Naive B cell (primary cell): ENCODE data around the gene KIAA0319L. TPM values are rescaled to one million over a fixed set of nuclear protein-coding genes. Genes with fewer than 3 reads are reported as not detected.
"Not testable (repeated sequence)": the region's sequence is repeated elsewhere in the genome, so short reads cannot be mapped to it uniquely, and the experiment has no call there.

ENCODE experiments used
- ATAC-seq, 2 donors: fragments of 150-1000 bp; cut with Tn5 transposase; 2 replicates each; pipeline ENCODE4 v1.10.0; 2021; ENCODE audit warnings: low read depth in 2 of 2, mild to moderate bottlenecking in 2 of 2, moderate library complexity in 2 of 2
- DNase-seq: peaks from one replicate; pipeline ENCODE4 v3.0.0; 2022
- H3K27ac Mint-ChIP-seq, 6 donors: one replicate each; pipeline ENCODE4 v1.8.0; 2020 to 2022; ENCODE audit warnings: mild to moderate bottlenecking in 6 of 6, mixed read lengths in 6 of 6, moderate library complexity in 5 of 6, inconsistent platforms in 2 of 6
- H3K27me3 Mint-ChIP-seq, 3 donors: one replicate each; pipeline ENCODE4 v1.8.0; 2021 to 2022; ENCODE audit warnings: mixed read lengths in 3 of 3, mild to moderate bottlenecking in 1 of 3
- H3K36me3 Mint-ChIP-seq, 2 donors: one replicate each; pipeline ENCODE4 v1.8.0; 2020 to 2022; ENCODE audit warnings: mixed read lengths in 2 of 2, inconsistent platforms in 1 of 2, mild to moderate bottlenecking in 1 of 2
- H3K4me1 Mint-ChIP-seq, 3 donors: one replicate each; pipeline ENCODE4 v1.8.0; 2020 to 2022; ENCODE audit warnings: mixed read lengths in 3 of 3, inconsistent platforms in 1 of 3, mild to moderate bottlenecking in 1 of 3, moderate library complexity in 1 of 3
- H3K4me3 Mint-ChIP-seq, 8 donors: one replicate each; pipeline ENCODE4 v1.8.0; 2020 to 2022; ENCODE audit warnings: mild to moderate bottlenecking in 8 of 8, mixed read lengths in 8 of 8, moderate library complexity in 8 of 8, inconsistent platforms in 2 of 8
- H3K9me3 Mint-ChIP-seq, 7 donors: one replicate each; pipeline ENCODE4 v1.8.0; 2020 to 2022; ENCODE audit warnings: mixed read lengths in 7 of 7, mild to moderate bottlenecking in 5 of 7, inconsistent platforms in 2 of 7, moderate library complexity in 1 of 7
- polyA plus RNA-seq, 6 donors: library from polyadenylated mRNA; unstranded; fragments of 300-500 nt; fragmentation: Illumina TruSeq; gene quantifications; one replicate each; pipeline ENCODE4 v1.2.3, GENCODE V29; 2021; ENCODE audit warnings: low read depth in 6 of 6

Gene KIAA0319L
- polyA plus RNA-seq, 6 donors from 2014 or later = 17.1 to 29.0 (median 22.6) TPM

DNA sequence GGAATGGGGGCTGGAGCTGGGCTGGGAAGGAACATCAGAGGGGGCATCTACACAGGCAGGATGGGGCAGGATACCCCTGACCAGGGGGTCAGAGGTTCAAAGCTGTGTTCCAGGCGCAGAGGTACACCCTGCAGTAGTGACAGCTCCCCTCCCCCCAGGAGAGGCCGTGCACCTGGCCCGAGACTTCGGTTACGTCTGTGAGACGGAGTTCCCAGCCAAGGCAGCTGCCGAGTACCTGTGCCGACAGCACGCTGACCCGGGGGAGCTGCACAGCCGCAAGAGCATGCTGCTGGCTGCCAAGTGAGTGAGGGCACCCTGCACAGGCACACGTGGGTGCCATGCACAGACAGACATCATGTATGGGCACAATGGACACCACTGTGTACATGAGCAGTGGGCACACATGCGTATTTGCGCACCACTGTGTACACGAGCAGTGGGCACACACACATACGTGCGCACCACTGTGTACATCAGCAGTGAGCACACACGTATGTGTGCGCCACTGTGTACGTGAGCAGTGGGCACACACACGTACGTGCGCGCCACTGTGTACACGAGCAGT lies 33.4 kb upstream of the KIAA0319L start:
- DNase-seq (no peak), ATAC-seq (no peak)
- no peaks in the 10 kb centered on the region for H3K9me3 Mint-ChIP-seq
- H3K36me3 Mint-ChIP-seq = peaks cover 5 to 7% of the 10 kb centered on the region in 2 donors
- H3K27me3 Mint-ChIP-seq = no peaks in the 10 kb centered on the region
- no peak overlapping the region for H3K4me3 Mint-ChIP-seq
- no peaks in the 10 kb centered on the region for H3K4me1 Mint-ChIP-seq
- H3K27ac Mint-ChIP-seq = no peak overlapping the region

DNA sequence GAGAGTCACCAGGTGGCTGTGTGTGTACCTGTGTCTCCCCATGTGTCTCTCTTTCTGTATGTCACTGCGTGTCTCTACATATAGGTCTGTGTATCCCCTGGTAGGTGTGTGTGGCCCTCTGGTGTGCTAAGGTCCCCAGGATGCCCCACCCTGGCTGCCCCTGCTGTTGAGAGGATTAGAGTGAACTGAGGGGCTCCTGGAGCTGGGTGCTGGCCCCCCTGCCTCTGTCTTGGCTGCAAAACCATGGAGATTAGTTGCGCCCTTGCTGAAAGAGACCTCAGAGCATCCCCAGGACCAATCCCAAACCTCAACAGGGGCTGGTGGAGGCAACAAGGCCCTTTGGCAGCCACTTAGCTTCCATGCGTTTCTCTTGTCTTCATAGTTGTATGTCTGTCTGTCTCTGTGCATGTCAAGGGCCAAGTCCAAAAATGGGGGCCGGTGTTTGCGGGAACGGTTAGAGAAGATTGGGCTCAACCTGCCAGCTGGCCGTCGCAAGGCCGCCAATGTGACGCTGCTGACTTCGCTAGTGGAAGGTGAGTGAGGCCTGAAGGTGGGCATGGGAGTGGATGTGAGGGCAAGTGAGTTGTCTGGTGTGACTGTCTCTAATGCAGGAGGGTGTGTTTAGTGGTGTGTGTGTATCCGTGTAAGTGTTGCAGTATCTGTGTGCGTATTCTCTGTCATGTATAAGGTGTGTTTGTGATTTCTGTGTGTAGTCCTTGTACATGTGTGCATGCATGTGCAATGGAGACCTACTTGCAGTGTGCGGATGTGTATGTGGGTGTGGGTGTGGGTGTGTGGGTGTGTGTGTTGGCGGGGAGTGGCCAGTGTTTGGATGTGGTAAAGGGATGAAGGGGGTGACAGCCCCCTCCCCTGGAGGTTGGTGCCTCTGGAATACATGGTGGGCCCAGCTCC lies 32.6 kb upstream of the KIAA0319L start:
- Mint-ChIP-seq H3K9me3 (no peaks in the 10 kb centered on the region), H3K36me3 (peaks cover 5 to 7% of the 10 kb centered on the region in 2 donors), H3K27me3 (no peaks in the 10 kb centered on the region), H3K4me3 (peak overlapping the region in 1 of 8 donors; percentile 57), H3K27ac (no peak overlapping the region), H3K4me1 (no peaks in the 10 kb centered on the region)
- DNase-seq (no peak), ATAC-seq (no peak)

DNA sequence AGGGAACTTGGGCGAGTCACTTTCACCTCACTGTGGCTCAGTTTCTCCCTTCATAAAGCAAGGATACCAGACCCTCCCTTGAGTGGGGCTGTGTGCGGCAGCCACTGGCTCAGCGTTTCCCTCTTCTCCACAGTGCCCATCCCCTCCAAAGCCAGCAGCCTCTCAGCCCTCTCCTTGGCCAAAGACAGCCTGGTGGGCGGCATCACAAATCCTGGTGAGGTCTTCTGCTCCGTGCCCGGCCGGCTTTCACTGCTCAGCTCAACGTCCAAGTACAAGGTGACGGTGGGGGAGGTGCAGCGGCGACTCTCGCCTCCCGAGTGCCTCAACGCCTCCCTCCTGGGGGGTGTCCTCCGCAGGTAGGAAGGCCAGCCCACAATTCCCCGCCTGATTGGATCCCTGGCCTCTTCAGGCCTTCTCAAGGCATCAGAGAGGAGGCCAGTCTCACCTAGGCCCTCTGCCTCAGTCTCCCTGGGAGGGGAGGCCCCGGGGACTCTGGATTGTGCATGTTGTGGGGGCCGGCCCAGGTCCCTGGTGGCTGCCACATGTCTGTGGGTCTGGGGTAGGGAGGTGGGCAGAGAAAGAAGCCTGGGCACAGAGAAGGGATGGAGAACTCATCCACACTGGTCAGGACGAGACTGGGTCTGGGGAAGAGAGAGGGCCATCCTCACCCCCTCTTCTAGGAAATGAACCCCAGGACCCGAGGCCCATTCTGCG lies 31.2 kb upstream of the KIAA0319L start:
- H3K27ac Mint-ChIP-seq = peak overlapping the region in 2 of 6 donors; percentile 6 to 7
- H3K9me3 Mint-ChIP-seq = no peaks in the 10 kb centered on the region
- DNase-seq = no peak
- peaks cover 5 to 7% of the 10 kb centered on the region in 2 donors for H3K36me3 Mint-ChIP-seq
- H3K4me1 Mint-ChIP-seq = no peaks in the 10 kb centered on the region
- ATAC-seq = no peak
- no peaks in the 10 kb centered on the region for H3K27me3 Mint-ChIP-seq
- no peak overlapping the region for H3K4me3 Mint-ChIP-seq

DNA sequence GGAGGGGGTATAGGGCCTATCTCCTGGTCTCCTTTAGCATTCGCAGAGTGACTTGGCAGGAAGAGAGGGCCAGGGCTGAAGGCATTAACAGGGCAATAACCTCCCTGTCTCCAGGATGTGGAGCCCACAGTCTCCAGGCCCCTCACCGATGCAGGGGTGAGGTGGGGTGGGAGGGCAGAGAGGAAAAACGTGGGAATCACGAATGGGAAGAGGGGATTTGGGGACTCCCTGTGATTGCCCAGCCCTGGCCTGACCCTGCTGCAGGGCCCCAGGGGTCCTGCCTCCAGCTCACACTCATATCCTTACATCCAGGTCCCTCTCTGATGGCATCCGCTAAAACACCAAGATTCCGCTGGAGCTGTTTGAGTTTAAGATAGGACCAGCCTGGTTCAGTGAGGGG lies 30.5 kb upstream of the KIAA0319L start:
- no peak for ATAC-seq
- Mint-ChIP-seq H3K4me1 (no peaks in the 10 kb centered on the region), H3K9me3 (no peaks in the 10 kb centered on the region), H3K27ac (no peak overlapping the region), H3K4me3 (no peak overlapping the region), H3K27me3 (no peaks in the 10 kb centered on the region), H3K36me3 (peaks cover 5 to 7% of the 10 kb centered on the region in 2 donors)
- DNase-seq = no peak

DNA sequence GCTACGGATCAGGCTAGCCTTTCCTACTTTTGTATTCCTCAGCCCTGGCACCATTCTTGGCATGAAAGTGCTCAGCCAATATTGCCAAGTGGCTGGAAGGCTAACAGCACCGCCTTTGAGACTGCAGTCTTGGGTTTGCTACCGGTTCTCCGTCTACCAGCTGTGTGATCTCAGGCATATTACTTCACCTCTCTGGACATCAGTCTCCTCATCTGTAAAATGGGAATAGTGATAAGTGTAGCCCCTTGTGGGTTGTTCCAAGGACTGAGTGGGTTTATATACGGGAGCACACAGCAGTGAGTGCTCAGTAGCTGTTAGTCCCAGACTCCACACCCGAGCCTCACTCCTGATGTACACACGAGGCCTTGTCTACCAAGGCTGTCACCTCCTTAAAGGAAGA lies 29.6 kb upstream of the KIAA0319L start:
- ATAC-seq (no peak), DNase-seq (no peak)
- Mint-ChIP-seq H3K27ac (no peak overlapping the region), H3K27me3 (no peaks in the 10 kb centered on the region), H3K4me1 (no peaks in the 10 kb centered on the region), H3K9me3 (no peaks in the 10 kb centered on the region), H3K36me3 (peaks cover 5 to 7% of the 10 kb centered on the region in 2 donors), H3K4me3 (no peak overlapping the region)

DNA sequence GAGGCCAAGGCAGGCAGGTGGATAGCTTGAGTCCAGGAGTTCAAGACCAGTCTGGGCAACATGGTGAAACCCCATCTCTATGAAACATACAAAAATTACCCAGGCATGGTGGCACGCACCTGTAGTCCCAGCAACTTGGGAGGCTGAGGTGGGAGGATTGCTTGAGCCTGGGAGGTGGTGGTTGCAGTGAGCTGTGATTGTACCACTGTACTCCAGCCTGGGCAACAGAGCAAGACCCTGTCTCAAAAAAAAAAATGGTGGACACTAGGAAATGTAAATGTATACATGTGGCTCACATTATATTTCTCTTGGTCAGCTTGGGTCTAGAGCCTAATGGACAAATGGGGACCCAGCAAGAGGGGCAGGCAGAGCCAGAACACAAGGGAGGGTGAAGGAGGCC lies 28.6 kb upstream of the KIAA0319L start:
- peak overlapping the region in 1 of 6 donors; percentile 25 for H3K27ac Mint-ChIP-seq
- H3K27me3 Mint-ChIP-seq, H3K4me3 Mint-ChIP-seq, ATAC-seq, H3K4me1 Mint-ChIP-seq, H3K9me3 Mint-ChIP-seq, H3K36me3 Mint-ChIP-seq, DNase-seq: not testable (repeated sequence)

DNA sequence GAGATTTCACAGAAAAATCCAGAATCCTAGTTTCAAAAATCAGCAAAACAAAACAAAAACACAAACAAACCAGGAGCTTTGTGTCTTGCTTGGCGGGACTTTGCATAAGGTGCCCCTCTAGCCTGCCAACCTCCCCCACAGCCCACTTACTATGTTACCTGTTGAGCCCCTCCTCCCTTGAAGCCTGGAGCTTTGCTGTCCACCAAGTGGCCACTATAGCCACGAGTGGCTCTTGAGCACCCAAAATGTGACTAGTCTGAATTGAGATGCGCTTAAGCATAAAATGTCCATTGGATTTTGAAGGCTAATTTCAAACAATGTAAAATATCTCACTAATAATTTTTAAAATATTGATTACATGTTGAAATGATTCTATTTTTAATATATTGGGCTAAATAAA lies 28.1 kb upstream of the KIAA0319L start:
- Mint-ChIP-seq H3K27ac (no peak overlapping the region), H3K9me3 (no peaks in the 10 kb centered on the region), H3K27me3 (no peaks in the 10 kb centered on the region), H3K4me3 (no peak overlapping the region), H3K4me1 (peaks cover 0 to 2% (median 0%) of the 10 kb centered on the region in 3 donors), H3K36me3 (no peaks in the 10 kb centered on the region)
- ATAC-seq (no peak), DNase-seq (no peak)

DNA sequence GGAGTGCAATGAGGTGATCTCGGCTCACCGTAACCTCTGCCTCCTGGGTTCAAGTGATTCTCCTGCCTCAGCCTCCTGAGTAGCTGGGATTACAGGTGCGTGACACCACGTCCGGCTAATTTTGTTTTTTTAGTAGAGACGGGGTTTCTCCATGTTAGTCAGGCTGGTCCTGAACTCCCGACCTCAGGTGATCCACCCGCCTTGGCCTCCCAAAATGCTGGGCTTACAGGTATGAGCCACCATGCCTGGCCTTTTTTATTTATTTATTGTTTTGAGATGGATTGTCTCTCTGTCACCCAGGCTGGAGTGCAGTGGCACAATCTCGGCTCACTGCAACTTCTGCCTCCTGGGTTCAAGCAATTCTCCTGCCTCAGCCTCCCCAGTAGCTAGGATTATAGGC lies 24.4 kb upstream of the KIAA0319L start:
- not testable (repeated sequence) for DNase-seq, H3K4me3 Mint-ChIP-seq, H3K27me3 Mint-ChIP-seq, H3K9me3 Mint-ChIP-seq, ATAC-seq, H3K36me3 Mint-ChIP-seq
- peak overlapping the region in 1 of 6 donors; percentile 51 for H3K27ac Mint-ChIP-seq
- H3K4me1 Mint-ChIP-seq = peaks cover 16 to 22% (median 17%) of the 10 kb centered on the region in 3 donors

DNA sequence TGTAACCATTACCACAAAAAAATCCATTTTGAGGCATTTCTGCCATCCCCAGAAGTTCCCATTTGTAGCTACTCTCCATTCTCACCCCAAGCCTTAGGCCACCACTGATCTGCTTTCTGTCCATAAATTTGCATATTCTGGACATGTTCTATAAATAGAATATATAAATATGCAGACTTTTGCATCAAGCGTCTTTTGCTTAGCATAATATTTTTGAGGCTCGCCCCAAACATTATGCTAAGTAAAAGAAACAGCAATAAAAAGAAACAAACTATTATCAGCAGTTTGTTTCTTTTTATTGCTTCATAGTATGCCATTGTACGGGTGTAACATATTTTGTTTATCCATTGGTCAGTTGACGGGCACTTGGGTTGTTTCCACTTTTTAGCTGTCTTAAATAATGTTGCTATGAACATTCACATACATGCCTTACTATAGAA lies 23.8 kb upstream of the KIAA0319L start:
- peak overlapping the region in 1 of 6 donors; percentile 24 for H3K27ac Mint-ChIP-seq
- no peak overlapping the region for H3K4me3 Mint-ChIP-seq
- no peaks in the 10 kb centered on the region for H3K36me3 Mint-ChIP-seq
- no peak for DNase-seq
- ATAC-seq = no peak
- peaks cover 22 to 29% (median 24%) of the 10 kb centered on the region in 3 donors for H3K4me1 Mint-ChIP-seq
- peaks cover 0 to 1% (median 0%) of the 10 kb centered on the region in 3 donors for H3K27me3 Mint-ChIP-seq
- no peaks in the 10 kb centered on the region for H3K9me3 Mint-ChIP-seq

DNA sequence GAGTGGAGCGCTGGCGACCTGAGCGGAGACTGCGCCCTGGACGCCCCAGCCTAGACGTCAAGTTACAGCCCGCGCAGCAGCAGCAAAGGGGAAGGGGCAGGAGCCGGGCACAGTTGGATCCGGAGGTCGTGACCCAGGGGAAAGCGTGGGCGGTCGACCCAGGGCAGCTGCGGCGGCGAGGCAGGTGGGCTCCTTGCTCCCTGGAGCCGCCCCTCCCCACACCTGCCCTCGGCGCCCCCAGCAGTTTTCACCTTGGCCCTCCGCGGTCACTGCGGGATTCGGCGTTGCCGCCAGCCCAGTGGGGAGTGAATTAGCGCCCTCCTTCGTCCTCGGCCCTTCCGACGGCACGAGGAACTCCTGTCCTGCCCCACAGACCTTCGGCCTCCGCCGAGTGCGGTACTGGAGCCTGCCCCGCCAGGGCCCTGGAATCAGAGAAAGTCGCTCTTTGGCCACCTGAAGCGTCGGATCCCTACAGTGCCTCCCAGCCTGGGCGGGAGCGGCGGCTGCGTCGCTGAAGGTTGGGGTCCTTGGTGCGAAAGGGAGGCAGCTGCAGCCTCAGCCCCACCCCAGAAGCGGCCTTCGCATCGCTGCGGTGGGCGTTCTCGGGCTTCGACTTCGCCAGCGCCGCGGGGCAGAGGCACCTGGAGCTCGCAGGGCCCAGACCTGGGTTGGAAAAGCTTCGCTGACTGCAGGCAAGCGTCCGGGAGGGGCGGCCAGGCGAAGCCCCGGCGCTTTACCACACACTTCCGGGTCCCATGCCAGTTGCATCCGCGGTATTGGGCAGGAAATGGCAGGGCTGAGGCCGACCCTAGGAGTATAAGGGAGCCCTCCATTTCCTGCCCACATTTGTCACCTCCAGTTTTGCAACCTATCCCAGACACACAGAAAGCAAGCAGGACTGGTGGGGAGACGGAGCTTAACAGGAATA lies 20.1 kb upstream of the KIAA0319L start:
- peaks cover 5 to 19% (median 10%) of the 10 kb centered on the region in 3 donors for H3K27me3 Mint-ChIP-seq
- peak; percentile 88 to 89 for ATAC-seq
- no peaks in the 10 kb centered on the region for H3K9me3 Mint-ChIP-seq
- peak overlapping the region in 5 of 6 donors; percentile 84 to 99 (median 91) for H3K27ac Mint-ChIP-seq
- peak overlapping the region; percentile 82 to 96 (median 92) for H3K4me3 Mint-ChIP-seq
- peaks cover 29 to 38% (median 31%) of the 10 kb centered on the region in 3 donors for H3K4me1 Mint-ChIP-seq
- peak; percentile 82 for DNase-seq
- peaks cover 0 to 4% of the 10 kb centered on the region in 2 donors for H3K36me3 Mint-ChIP-seq

DNA sequence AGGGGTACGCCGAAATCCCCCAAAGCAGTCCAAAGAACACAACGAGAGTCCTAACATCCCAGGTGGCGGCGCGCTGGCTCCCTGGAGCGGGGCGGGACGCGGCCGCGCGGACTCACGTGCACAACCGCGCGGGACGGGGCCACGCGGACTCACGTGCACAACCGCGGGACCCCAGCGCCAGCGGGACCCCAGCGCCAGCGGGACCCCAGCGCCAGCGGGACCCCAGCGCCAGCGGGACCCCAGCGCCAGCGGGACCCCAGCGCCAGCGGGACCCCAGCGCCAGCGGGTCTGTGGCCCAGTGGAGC lies 19.5 kb upstream of the KIAA0319L start:
- DNase-seq, H3K36me3 Mint-ChIP-seq, ATAC-seq, H3K9me3 Mint-ChIP-seq: not testable (repeated sequence)
- Mint-ChIP-seq H3K4me1 (peaks cover 29 to 38% (median 31%) of the 10 kb centered on the region in 3 donors), H3K27ac (peak overlapping the region in 5 of 6 donors; percentile 51 to 93 (median 61)), H3K27me3 (peaks cover 11 to 24% (median 13%) of the 10 kb centered on the region in 3 donors), H3K4me3 (peak overlapping the region; percentile 82 to 96 (median 92))

DNA sequence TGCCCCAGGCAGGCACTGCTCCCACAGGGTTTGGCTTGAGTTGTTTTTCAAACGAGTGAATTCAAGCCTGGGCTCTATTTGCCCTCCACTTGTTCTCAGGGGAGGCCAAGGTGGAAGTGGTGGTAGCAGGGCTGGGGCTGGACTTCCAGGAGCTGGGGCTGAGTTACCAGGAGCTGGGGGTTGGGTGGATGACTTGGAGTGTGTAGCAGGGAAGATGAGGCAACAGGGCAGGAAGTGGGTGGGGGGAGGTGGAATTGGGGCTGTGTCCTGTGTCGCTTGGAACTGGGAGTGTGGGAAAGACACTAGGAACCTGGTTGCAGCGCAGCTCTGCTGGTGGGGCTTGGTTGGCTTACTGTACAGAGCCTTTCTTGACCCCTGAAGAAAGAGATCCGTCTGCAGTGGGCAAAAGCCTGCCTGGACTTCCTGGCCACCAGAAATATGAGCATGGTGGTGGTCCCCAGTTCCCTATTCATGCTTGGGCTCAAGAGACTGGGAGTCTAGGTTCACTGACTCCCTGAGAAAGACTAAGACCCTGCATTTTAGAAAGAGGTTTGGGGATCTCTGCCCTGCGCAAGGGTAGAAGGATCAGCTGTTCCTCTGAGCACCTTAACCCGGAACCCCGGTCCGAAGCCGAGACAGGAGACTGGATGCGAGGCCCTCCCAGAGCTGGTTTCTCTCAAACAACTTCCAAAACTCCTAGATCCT lies 19.0 kb upstream of the KIAA0319L start:
- no peak for ATAC-seq
- Mint-ChIP-seq H3K4me1 (peaks cover 29 to 38% (median 31%) of the 10 kb centered on the region in 3 donors), H3K9me3 (no peaks in the 10 kb centered on the region), H3K27ac (peak overlapping the region in 5 of 6 donors; percentile 51 to 93 (median 61)), H3K4me3 (peak overlapping the region; percentile 82 to 95 (median 92)), H3K27me3 (peaks cover 16 to 29% (median 16%) of the 10 kb centered on the region in 3 donors), H3K36me3 (peaks cover 0 to 4% of the 10 kb centered on the region in 2 donors)
- no peak for DNase-seq
